Measurements from ENCODE around the gene EIF3K. TPM values are rescaled to one million over a fixed set of nuclear protein-coding genes. Genes with fewer than 3 reads are reported as not detected.
A peak's percentile ranks its signal among the peaks of the same experiment; 100 is the strongest.
"Not testable (repeated sequence)": the region's sequence is repeated elsewhere in the genome, so short reads cannot be mapped to it uniquely, and the experiment has no call there.

EIF3K gene
- total and polyA plus RNA-seq, 8 donors, result 184 to 284 (median 276) TPM

DNA sequence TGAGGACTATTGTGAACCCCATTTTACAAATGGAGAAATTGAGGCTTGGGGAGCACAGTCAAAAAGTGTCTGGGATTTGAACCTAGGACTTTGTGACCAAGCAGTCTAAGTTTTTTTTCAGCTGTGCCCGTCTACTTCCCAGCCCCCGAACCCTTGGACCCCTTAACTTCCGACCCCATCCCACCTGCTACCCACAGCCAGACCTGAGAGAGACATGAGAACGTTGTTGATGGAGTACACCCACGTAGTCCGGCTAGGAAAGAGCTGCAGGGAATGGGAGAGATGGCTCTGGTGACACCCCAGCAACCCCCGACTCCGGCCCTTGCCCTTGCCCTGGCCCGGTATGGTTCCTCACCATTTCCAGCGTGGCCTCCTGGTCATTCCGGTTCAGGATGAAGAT is 19.3 kb upstream of the EIF3K start:
- no peak overlapping the region for H3K27ac ChIP-seq
- DNase-seq (no peak), ATAC-seq (no peak)
- TF ChIP-seq, protein P1, sequence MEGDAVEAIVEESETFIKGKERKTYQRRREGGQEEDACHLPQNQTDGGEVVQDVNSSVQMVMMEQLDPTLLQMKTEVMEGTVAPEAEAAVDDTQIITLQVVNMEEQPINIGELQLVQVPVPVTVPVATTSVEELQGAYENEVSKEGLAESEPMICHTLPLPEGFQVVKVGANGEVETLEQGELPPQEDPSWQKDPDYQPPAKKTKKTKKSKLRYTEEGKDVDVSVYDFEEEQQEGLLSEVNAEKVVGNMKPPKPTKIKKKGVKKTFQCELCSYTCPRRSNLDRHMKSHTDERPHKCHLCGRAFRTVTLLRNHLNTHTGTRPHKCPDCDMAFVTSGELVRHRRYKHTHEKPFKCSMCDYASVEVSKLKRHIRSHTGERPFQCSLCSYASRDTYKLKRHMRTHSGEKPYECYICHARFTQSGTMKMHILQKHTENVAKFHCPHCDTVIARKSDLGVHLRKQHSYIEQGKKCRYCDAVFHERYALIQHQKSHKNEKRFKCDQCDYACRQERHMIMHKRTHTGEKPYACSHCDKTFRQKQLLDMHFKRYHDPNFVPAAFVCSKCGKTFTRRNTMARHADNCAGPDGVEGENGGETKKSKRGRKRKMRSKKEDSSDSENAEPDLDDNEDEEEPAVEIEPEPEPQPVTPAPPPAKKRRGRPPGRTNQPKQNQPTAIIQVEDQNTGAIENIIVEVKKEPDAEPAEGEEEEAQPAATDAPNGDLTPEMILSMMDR (IDR thresholded peaks at IDR 0.05), result no peak
- peaks cover 0 to 4% of the 10 kb centered on the region in 2 donors for H3K4me1 ChIP-seq
- no peaks in the 10 kb centered on the region for H3K9me3 ChIP-seq
- H3K27me3 ChIP-seq, result no peaks in the 10 kb centered on the region
- intact Hi-C loops (cut with DNase I), result no loop called here
- H3K4me3 ChIP-seq, result no peak overlapping the region
- H3K36me3 ChIP-seq, result no peaks in the 10 kb centered on the region

DNA sequence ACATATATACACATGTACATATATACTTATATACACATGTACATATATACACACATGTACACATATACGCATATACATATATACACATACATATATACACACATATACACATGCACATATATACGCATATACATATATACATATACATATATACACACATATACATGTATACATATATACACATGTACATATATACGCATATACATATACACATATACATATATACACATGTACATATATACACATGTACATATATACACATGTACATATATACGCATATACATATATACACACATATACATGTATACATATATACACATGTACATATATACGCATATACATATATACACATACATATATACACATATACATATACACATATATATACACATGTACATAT is 16.1 kb upstream of the EIF3K start:
- H3K27me3 ChIP-seq; H3K4me1 ChIP-seq; ATAC-seq; DNase-seq; intact Hi-C loops (cut with DNase I); H3K9me3 ChIP-seq; H3K4me3 ChIP-seq; H3K27ac ChIP-seq; H3K36me3 ChIP-seq: not testable (repeated sequence)

DNA sequence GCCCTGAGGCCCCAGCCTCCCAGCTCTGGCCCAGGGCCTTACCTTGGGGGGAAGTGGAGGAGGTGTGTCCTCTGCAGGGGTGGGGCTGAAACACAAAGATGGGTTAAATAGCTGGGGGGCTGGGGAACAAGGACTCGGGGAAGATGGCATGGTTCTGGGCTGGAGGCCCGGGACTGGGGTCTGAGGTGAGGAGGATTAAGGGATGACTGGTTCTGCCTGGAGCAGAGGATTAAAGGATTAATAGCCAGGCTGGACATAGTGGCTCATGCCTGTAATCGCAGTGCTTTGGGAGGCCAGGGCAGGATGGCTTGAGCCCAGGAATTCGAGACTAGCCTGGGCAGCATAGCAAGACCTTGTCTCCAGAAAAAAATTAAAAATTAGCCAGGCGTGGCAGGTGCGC is 12.9 kb upstream of the EIF3K start:
- ATAC-seq (no peak), DNase-seq (no peak)
- no peak overlapping the region for H3K4me3 ChIP-seq
- H3K27ac ChIP-seq, result no peak overlapping the region
- no peaks in the 10 kb centered on the region for H3K9me3 ChIP-seq
- H3K27me3 ChIP-seq, result no peaks in the 10 kb centered on the region
- H3K36me3 ChIP-seq, result no peaks in the 10 kb centered on the region
- intact Hi-C loops (cut with DNase I), result no loop called here
- TF ChIP-seq, protein P1 (IDR thresholded peaks at IDR 0.05), result no peak
- no peaks in the 10 kb centered on the region for H3K4me1 ChIP-seq

DNA sequence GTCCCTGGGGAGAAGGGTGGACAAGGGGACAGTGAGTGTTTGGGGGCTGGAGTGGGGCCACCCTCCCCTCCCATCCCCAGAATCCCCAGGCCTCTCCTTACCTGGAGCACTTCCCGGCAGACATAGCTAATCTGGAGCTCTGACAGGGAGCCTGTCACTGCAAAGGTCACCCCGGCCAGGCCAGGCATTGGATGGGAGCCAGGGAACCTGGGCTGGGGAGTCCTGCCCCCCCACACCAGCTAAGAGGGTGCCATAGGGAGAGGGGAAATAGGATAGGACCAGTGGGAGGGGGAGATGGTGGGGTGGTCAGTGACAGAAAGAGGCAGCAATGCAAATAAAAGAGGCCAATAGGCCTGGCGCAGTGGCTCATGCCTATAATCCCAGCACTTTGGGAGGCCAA is 4.7 kb upstream of the EIF3K start:
- intact Hi-C loops (cut with DNase I), result loop anchor here in 1 of 2 donors (10.0 kb wide), 1 partner anchor 209 kb away; the partner anchor contains the start of gene FAM98C
- no peaks in the 10 kb centered on the region for H3K9me3 ChIP-seq
- DNase-seq, result no peak
- TF ChIP-seq, protein P1 (IDR thresholded peaks at IDR 0.05), result no peak
- no peak overlapping the region for H3K27ac ChIP-seq
- H3K27me3 ChIP-seq, result no peaks in the 10 kb centered on the region
- no peak overlapping the region for H3K4me3 ChIP-seq
- no peak for ATAC-seq
- peaks cover 0 to 14% of the 10 kb centered on the region in 2 donors for H3K4me1 ChIP-seq
- no peaks in the 10 kb centered on the region for H3K36me3 ChIP-seq

DNA sequence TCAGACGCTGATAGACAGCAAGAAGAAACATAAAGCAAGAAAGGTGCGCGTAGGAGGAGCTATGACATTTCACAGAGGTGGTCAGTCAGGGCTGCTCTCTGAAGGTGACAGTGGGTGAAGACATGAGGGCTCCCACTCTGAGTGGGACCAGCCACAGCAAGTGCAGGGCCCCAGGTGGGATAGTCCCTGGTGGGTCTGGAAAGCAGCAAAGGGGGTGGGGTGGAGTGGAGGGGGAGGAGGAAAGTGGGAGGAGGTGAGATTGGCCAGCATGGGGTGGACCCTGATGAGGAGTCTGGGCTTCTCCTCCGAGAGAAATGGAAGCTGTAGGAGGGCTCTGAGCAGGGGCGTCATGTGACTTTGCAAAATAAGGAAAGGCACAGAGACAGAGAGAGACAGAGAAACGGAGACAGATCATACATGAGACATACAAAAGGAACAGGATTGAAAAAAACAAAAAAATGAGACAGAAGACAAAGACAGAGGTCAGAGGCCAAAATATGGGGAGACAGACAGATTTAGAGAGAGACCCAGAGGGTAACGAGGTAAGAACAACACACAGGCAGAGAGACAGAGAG is 3.9 kb upstream of the EIF3K start:
- Histone ChIP-seq H3K27ac (no peak overlapping the region), H3K9me3 (no peaks in the 10 kb centered on the region), H3K4me1 (peaks cover 7 to 20% of the 10 kb centered on the region in 2 donors), H3K36me3 (no peaks in the 10 kb centered on the region), H3K27me3 (no peaks in the 10 kb centered on the region), H3K4me3 (no peak overlapping the region)
- no peak for ATAC-seq
- intact Hi-C loops (cut with DNase I), result loop anchor here in 1 of 2 donors (10.0 kb wide), 1 partner anchor 210 kb away; the partner anchor contains the start of gene FAM98C
- no peak for DNase-seq
- TF ChIP-seq, protein P1 (IDR thresholded peaks at IDR 0.05), result no peak

DNA sequence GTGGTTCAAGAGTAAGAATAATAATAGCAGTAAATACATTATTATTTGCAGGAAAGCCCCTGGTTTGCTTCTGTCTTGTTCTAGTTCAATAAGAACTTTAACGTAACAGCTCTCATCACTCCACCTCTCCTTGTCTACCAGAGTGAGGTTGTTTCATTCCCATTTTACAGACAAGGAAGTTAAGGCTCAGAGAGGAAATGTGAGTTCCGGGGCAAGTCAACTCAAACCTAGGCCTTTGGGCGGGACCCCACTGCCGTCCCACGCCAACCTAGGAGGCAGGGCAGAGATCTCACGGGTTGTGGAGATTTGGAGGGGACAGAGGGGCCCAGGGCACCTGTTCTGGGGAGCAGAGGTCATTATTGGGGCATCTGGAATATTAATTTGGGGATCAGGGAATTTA is 2.7 kb upstream of the EIF3K start:
- TF ChIP-seq, protein P1 (IDR thresholded peaks at IDR 0.05), result no peak
- Histone ChIP-seq H3K9me3 (no peaks in the 10 kb centered on the region), H3K27ac (no peak overlapping the region), H3K36me3 (peaks cover 0 to 11% of the 10 kb centered on the region in 2 donors), H3K4me3 (peak overlapping the region in 1 of 2 donors; percentile 75), H3K4me1 (peaks cover 9 to 28% of the 10 kb centered on the region in 2 donors), H3K27me3 (no peaks in the 10 kb centered on the region)
- no peak for ATAC-seq
- intact Hi-C loops (cut with DNase I), result loop anchor here in 1 of 2 donors (10.0 kb wide), 1 partner anchor 211 kb away; the partner anchor contains the start of gene FAM98C
- DNase-seq, result no peak

All from left lung (tissue), 10 donors.